ENCODE data around the gene NUDT2.
"Not testable (repeated sequence)": the region's sequence is repeated elsewhere in the genome, so short reads cannot be mapped to it uniquely, and the experiment has no call there.

NUDT2 gene

GRCh38 chr9:34337403-34337802 is 8.0 kb downstream of the NUDT2 start:
- no peak for DNase-seq

DNA sequence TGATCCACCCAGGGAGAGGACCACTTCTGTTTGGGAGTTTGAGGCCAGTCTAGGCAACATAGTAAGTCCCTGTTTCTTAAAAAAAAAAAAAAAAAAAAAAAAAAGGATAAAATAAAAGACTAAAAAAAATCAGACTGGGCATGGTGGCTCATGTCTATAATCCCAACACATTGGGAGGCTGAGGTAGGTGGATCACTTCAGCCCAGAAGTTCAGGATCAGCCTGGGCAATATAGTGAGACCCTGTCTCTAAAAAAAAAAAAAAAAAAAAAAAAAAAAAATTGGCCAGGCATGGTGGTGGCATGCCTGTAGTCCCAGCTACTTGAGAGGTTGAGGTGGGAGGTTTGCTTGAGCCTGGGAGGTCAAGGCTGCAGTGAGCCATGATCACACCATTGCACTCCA is 8.7 kb downstream of the NUDT2 start:
- DNase-seq: not testable (repeated sequence)

GRCh38 chr9:34338665-34339385 is 9.5 kb downstream of the NUDT2 start:
- DNase-seq: no peak

DNA sequence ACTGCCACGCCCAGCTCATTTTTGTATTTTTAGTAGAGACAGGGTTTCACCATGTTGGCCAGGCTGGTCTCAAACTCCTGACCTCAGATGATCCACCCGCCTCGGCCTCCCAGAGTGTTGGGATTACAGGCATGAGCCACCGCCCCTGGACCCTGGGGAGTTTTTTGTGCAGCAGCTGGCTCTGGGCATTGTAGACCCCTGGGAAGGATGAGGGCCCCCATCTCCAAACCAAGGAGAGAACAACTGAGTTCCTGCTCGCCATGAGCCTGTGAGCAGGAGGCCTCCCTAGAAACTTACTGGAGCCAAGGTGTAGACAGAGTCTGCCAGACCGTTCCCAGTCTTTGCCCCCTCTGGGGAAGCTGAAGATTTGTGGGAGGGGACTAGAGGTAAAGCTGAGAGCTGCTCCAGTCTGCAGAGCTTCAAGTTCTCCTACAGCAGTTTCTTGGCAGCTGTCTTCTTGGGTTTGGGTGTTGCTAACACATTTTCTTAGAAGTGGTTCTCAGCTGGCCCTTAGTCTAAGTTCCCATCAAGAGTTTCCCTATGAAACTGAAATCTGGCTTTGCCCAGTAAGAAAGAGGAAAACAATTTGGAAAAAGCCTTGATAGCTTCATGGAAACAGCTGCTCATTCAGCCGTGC is 12.4 kb downstream of the NUDT2 start:
- DNase-seq: no peak

DNA sequence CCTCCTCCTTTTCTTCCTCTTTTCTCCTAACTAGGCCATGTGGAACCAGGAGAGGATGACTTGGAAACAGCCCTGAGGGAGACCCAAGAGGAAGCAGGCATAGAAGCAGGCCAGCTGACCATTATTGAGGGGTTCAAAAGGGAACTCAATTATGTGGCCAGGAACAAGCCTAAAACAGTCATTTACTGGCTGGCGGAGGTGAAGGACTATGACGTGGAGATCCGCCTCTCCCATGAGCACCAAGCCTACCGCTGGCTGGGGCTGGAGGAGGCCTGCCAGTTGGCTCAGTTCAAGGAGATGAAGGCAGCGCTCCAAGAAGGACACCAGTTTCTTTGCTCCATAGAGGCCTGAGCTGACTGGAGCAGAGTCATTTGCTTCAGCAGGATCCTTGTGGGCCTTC is 13.7 kb downstream of the NUDT2 start:
- no peak for DNase-seq

DNA sequence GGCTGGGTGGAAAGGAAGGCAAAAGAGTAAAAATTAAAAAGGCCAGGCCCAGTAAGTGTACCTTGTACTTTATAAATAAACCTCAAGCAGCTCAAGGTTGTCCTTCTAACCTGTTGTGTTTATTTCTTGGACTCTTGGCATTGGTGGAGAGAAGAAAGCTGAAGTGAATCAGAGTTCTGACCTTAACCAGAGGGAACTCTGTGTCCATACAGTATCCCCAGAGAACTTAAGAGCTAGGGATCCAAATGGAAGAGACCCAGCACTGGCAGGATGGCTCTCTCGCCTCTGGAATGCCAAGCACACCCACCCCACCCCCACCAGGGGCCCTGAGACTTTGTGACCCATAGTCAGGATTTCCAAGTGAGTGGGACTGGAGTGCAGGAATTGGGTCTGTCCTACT is 14.2 kb downstream of the NUDT2 start:
- DNase-seq: no peak

DNA sequence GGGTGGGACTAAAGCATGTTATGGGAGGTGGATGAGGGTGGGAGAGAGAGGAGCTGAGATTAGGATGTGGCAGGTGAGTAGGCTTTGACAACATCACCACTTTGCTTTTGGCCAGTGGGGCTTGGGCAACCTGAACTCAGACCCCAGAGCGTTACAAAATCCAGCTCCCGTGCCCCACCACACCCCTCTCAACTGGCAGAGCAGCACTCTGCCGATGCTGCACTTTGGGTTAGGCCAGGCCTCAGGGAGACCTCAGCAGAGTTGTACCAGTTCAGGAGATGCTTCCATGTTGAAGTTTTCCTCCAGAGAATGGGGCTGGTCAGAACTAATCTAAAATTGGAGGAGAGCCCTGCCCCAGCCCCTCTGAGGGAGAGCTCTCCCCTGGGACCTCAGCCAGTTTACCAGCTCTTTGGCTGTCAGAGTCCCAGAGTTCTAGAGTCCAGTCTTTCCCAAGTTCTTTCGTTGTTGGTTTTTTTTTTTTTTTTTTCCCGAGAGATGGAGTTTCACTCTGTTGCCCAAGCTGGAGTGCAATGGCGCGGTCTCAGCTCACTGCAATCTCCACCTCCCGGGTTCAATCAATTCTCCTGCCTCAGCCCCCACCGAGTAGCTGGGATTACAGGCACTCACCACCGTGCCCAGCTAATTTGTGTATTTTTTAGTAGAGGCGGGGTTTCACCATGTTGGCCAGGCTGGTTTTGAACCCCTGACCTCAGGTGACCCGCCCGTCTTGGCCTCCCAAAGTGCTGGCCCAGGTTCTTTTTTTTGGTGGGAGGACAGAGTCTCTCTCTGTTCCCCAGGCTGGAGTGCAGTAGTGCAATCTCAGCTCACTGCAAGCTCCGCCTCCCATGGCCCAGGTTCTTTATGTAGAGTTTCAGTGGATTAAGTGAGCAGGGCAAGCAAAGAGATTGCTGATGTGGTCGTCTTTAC is 17.8 kb downstream of the NUDT2 start:
- DNase-seq: no peak

GRCh38 chr9:34347800-34348158 is 18.4 kb downstream of the NUDT2 start:
- no peak for DNase-seq

- DNase-seq: no peak
Measured at GRCh38 chr9:34349324-34349723, 20.0 kb downstream of the NUDT2 start.

- DNase-seq: not testable (repeated sequence)
Measured at GRCh38 chr9:34352122-34352652, 22.8 kb downstream of the NUDT2 start.

- DNase-seq: not testable (repeated sequence)
Measured at GRCh38 chr9:34352957-34353356, 23.6 kb downstream of the NUDT2 start.

- no peak for DNase-seq
Measured at GRCh38 chr9:34362614-34363214, 33.3 kb downstream of the NUDT2 start.

DNA sequence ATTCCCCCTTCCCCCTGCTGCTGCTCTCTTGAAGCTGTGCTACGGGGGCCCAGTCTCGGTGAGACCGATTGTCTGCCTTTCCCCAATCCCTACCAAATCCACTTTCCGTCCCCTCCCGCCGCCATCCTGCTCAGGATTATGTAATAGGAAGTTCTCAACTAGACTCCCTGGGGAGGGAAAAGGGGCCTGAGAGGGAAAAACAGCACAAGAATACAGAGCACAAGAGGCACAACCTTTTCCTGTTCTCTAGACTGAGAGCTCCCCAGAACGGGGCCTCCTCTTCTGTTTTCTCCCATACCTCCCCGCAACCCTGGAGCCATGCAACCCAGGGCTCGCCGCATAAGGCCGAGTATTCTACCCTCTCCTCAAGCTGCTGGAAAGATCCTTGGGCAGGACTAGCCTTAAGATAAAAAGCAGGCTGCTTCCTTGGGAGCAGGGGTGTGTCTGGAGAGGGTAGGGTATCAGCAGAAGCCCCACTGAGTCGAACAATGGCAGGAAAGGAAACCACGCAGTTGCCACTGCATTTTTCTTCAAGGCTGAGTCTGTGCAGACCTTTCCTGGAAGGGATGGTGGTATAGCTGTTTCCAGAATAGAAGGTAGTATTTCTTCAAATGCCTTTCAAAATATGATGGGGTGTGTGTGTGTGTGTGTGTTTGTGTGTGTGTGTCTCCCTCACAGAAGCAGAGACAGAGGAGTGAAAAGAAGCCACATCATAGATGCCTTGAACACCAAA is 34.4 kb downstream of the NUDT2 start:
- DNase-seq: no peak

DNA sequence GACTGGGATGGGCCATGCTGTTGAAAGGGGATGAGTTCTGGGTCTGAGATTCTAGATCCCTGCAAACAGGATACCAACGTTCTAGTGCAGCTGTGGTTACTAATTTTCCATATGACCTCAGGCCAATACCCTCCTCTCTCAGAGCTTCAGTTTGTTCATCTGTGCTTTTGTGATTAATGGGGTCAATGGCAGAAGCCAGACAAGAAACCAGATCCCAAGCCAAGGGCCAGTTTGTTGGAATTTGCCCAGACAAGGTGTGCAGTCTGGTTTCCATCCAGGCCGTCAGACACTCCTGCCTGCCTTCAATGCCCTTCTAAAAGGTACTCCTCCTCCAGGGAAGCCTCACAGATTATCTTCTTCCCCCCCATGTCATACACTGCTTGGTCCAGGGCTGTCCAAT is 35.9 kb downstream of the NUDT2 start:
- DNase-seq: no peak

DNA sequence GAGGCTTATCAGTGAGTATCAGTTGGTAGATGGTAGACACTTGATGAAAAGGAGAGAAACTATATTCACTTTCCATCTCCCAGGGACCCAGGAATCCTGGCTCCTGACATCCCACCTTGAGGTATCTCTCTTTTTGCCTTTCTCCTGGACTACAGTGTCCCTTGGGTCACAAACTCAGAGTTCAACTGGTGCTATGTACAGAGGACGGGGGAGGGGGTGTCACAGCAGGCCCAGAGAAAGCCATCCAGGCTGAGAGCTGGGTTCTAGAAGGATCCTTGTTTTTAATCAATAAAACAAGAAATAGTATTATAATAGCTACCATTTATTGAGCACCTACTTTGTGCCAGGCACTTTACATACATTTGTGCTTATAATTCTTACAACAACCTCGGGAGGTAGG is 37.0 kb downstream of the NUDT2 start:
- no peak for DNase-seq

- not testable (repeated sequence) for DNase-seq
Measured at GRCh38 chr9:34367751-34368410, 38.5 kb downstream of the NUDT2 start.

DNA sequence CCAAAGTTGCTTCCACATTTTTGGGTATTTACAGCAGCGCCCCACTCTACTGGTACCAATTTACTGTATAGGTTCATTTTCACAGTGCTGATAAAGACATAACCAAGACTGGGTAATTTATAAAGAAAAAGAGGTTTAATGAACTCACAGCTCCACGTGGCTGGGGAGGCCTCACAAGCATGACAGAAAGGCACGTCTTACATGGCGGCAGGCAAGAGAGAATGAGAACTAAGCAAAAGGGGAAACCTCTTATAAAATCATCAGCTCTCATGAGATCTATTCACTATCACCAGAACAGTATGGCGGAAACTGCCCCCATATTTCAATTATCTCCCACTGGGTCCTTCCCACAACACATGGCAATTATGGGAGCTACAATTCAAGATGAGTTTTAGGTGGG is 39.4 kb downstream of the NUDT2 start:
- not testable (repeated sequence) for DNase-seq

- no peak for DNase-seq
Measured at GRCh38 chr9:34369636-34370035, 40.3 kb downstream of the NUDT2 start.

- DNase-seq: no peak
Measured at GRCh38 chr9:34370335-34370969, 41.1 kb downstream of the NUDT2 start.

DNA sequence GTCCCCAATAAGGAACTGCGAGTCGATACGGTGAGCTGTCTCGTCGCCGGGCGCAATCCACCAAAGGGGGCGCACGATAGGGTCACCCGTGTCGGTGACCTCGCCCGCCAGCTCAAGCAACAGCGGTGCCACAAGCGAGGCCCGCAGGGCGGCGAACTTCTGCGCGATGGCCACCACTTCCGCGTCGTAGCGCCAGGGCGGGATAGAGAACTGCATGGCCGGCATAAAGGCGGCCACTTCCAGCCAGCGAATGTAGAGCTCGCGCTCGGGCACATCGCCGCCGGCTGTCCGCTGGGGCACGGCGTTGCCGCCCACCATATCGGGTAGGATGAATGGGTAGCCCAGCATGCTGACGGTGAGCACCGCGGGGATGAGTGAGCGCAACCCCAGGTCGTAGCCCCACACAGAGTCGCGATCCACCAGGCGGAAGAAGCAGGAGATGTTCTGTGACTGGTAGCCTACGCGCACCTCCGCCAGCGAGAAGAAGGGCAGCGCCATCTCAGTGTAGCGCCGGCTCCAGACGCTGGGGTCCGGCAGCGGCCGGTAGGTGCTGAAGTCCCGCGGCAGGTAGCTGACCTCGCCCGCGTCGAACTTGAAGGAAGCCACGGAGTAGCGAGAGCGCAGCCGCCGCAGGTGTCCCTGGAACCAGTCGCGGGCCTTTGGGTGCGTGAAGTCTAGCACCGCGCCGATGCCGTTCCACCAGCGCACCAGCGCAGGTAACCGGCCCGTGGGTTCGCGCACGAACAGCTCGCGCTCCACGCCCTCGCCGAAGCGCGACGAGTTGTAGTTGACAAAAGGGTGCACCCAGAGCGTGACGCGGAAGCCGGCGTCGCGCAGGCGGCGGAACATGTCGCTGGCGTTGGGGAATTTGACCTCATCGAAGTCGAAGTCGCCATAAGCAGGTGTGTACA is 41.9 kb downstream of the NUDT2 start:
- no peak for DNase-seq

Measured in activated T-cell treated with anti-CD3 and anti-CD28 coated beads, Interleukin-2, amount 50 U/mL, for 48 hours (primary cell).